Right lobe of liver (tissue), 6 donors: ENCODE measurements around the gene ANOS1. TPM values are rescaled to one million over a fixed set of nuclear protein-coding genes. Genes with fewer than 3 reads are reported as not detected.

Experiments
- ATAC-seq, 4 donors: fragments of 200-7000 bp; cut with Tn5 transposase; one replicate each; pipeline ENCODE4 v1.9.1; 2020; ENCODE audit warnings: mild to moderate bottlenecking in 4 of 4, moderate library complexity in 4 of 4
- DNase-seq, 3 donors: peaks; one replicate each; pipeline ENCODE4 v3.0.0-alpha.2; 2020
- H3K27ac ChIP-seq, 3 donors: fragments of 200-600 bp; one replicate each; pipeline ENCODE4 v1.8.0; 2022
- H3K27me3 ChIP-seq, 2 donors: fragments of 200-600 bp; one replicate each; pipeline ENCODE4 v1.8.0; 2022
- H3K36me3 ChIP-seq, 4 donors: fragments of 200-600 bp; sonication (generic) in 1 of 4; one replicate each; pipeline versions ENCODE4 v1.5.1 to v1.8.0; 2017 to 2022; ENCODE audit warnings: control low read depth in 1 of 4
- H3K4me1 ChIP-seq, 4 donors: fragments of 200-600 bp; sonication (generic) in 1 of 4; one replicate each; pipeline versions ENCODE4 v1.5.1 to v1.8.0; 2017 to 2022; ENCODE audit warnings: control low read depth in 1 of 4
- H3K4me3 ChIP-seq, 3 donors: fragments of 200-600 bp; one replicate each; pipeline ENCODE4 v1.8.0; 2022
- H3K9me3 ChIP-seq, 4 donors: fragments of 200-600 bp; sonication (generic) in 1 of 4; one replicate each; pipeline versions ENCODE4 v1.5.1 to v1.8.0; 2017 to 2022; ENCODE audit warnings: control low read depth in 1 of 4
- CTCF ChIP-seq, 4 donors: fragments of 200-600 bp in 3 of 4; fragments of 450-650 bp in 1 of 4; IDR thresholded peaks; one replicate each; pipeline versions ENCODE4 v1.5.1 to v1.8.0; 2016 to 2022; ENCODE audit warnings: antibody characterized with exemption in 4 of 4, mild to moderate bottlenecking in 2 of 4
- POLR2A ChIP-seq: fragments of 450-650 bp; IDR thresholded peaks from one replicate; pipeline ENCODE4 v1.6.1; 2017; ENCODE audit warnings: antibody characterized with exemption, mild to moderate bottlenecking
- WGBS: methylation state at CpG from one replicate; pipeline ENCODE4 v1.1.6; 2018; ENCODE audit warnings: low coverage, low lambda C conversion rate; ENCODE audit not compliant: insufficient coverage; ENCODE audit errors: missing lambda C conversion rate; 5-methylcytosine and 5-hydroxymethylcytosine counted together
- intact Hi-C, 2 donors: fragments of 100-400 bp; cut with DNase I; formaldehyde crosslinking; loops; one replicate each; pipeline versions ENCODE4 v1.11.2 to v1.14.1; 2022
- total RNA-seq, 6 experiments: library from RNA; depleted of rRNA in 2 of 6; stranded (reverse); fragments of >200 nt in 2 of 6; fragmentation: NEBNext Ultra II Directional in 3 of 6; extraction: Animal tissue kit (Norgen Biotek cat#: 25700) in 3 of 6; gene quantifications; one replicate each; pipeline versions ENCODE4 v1.1.0 to v1.2.4, GENCODE V29; 2016 to 2023
- donor health status: DM: no; HTN: yes; CAD: no.
- donor health status: DM: no; HTN: no; CAD: no.
- donor health status: DM: no; HTN: no; CAD: no.
- donor health status: DM: no; HTN: yes; CAD: no.
- donor health status: DM: no; HTN: yes; CAD: no.

ANOS1 gene
- total RNA-seq, 6 experiments from 2014 or later = 0.22 to 0.81 (median 0.55) TPM

DNA sequence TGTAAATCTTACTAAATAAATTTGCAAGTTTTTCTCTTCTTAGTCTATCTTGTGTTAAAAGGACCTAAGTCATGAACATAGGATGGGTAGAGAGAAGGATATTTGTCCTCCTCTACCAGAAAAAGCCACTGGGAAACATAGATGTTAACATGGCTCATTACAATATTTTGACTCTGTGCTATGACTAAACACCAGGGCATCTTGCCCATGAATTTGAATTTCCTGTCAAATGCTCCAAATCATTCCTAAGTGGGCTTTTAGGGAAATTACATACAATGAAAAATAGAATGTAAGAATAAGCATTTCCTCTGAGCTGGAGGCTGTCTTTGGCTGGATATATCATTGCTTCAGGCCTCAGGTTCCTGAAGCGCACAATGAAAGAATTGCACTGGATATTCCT, 39.1 kb downstream of the ANOS1 start:
- no peaks in the 10 kb centered on the region for H3K27me3 ChIP-seq
- ATAC-seq = no peak
- no peaks in the 10 kb centered on the region for H3K4me1 ChIP-seq
- no peak overlapping the region for H3K27ac ChIP-seq
- no peaks in the 10 kb centered on the region for H3K9me3 ChIP-seq
- no peaks in the 10 kb centered on the region for H3K36me3 ChIP-seq
- no peak overlapping the region for H3K4me3 ChIP-seq
- DNase-seq = no peak
- TF ChIP-seq CTCF (IDR thresholded peaks at IDR 0.05) (no peak), POLR2A (no peak)
- 100% methylated on average over 1 of the region's 1 CpG for WGBS
- intact Hi-C loops = no loop called here

DNA sequence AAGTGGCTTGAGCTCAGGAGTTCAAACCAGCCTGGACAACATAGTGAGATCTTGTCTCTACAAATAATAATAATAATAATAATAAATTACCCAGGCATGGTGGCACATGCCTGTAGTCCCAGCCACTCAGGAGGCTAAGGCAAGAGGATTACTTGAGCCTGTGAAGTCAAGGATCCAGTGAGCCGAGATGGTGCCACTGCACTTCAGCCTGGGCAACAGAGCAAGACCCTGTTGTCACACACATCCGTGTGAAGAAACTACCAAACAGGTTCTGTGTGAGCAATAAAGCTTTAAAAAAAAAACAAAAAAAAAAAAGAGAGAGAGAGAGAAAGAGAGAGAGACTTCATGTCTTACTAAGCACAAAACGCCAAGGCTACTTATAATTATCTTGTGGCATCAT, 42.5 kb downstream of the ANOS1 start:
- 55% methylated on average over 3 of the region's 3 CpGs for WGBS
- H3K27ac ChIP-seq = no peak overlapping the region
- DNase-seq = no peak

DNA sequence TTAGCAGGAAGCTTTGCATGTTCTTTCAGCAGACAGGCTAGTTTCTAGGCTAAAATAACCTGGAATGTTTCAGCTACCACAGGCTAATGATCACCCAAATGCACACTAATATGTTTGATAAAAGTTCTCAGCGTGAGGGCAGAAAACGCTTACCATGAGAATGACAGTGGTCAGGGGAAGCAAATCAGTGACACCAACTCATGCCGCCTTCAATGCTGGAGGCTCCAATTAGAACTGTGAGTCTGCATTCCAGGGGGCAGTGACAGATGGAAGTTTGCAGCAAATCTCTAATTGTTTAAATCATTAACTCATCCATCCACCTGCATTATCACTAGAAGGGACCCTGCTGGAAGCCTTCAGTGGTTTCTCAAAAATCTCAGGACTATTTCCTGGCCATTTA, 43.2 kb downstream of the ANOS1 start:
- DNase-seq (no peak), ATAC-seq (no peak)
- Histone ChIP-seq H3K36me3 (no peaks in the 10 kb centered on the region), H3K4me1 (no peaks in the 10 kb centered on the region), H3K9me3 (no peaks in the 10 kb centered on the region), H3K27ac (no peak overlapping the region), H3K27me3 (no peaks in the 10 kb centered on the region), H3K4me3 (no peak overlapping the region)
- TF ChIP-seq CTCF (IDR thresholded peaks at IDR 0.05) (no peak), POLR2A (no peak)
- WGBS = 8% methylated on average over 3 of the region's 3 CpGs
- intact Hi-C loops = no loop called here

More for the DNA sequence above, 42.5 kb downstream of the ANOS1 start:
- Histone ChIP-seq H3K36me3 (no peaks in the 10 kb centered on the region), H3K9me3 (no peaks in the 10 kb centered on the region), H3K4me3 (no peak overlapping the region), H3K27me3 (no peaks in the 10 kb centered on the region), H3K4me1 (no peaks in the 10 kb centered on the region)
- no peak for ATAC-seq
- no peak for TF ChIP-seq CTCF (IDR thresholded peaks at IDR 0.05)
- TF ChIP-seq POLR2A = no peak
- intact Hi-C loops = no loop called here

DNA sequence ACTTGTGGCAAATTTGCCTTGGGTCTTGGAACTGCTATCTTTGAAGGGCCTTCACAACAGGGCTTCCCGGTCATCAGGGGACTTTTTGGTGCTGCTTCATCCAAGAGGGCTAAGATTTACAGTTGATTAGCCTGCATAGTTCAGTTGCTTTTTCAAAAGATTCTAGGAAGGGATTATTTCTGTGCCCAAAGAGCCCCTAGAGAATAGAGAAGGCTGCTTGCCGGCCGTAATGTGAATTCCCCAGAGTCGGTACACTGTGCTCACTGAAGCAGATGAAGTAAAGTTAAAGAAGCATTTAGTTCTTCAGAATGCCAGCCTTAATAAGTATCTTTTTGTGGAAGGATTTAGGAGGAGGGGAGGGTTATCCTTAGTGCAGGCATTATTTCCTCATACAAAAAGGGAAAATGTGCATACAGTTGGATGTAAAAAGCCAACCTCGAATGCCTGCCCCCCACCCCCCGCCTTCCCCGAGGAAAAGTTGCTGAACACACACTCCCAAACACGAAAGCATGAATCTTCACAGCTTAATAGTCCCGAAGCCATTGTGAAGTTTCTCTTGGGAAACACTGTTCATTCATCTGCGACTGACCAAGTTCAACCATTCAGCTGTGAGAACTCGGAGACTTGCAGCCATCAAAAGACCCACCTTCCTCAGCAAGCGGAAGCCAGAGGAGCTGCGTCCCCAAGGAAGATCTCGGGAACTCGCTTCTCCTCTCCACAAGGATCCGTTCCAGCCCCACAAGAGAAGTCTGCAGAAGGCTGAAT, 47.6 kb downstream of the ANOS1 start:
- 53% methylated on average over 8 of the region's 16 CpGs for WGBS
- intact Hi-C loops = no loop called here
- TF ChIP-seq POLR2A (no peak), CTCF (IDR thresholded peaks at IDR 0.05) (no peak)
- H3K36me3 ChIP-seq = no peaks in the 10 kb centered on the region
- H3K27ac ChIP-seq = no peak overlapping the region
- DNase-seq = no peak
- no peak for ATAC-seq
- H3K9me3 ChIP-seq = no peaks in the 10 kb centered on the region
- H3K4me1 ChIP-seq = no peaks in the 10 kb centered on the region
- no peak overlapping the region for H3K4me3 ChIP-seq
- H3K27me3 ChIP-seq = no peaks in the 10 kb centered on the region
